Measurements from ENCODE around the gene HOXA13. TPM values are rescaled to one million over a fixed set of nuclear protein-coding genes. Genes with fewer than 3 reads are reported as not detected.

The HOXA13 gene
- total and polyA plus RNA-seq, 8 donors, result 29.0 TPM; not detected in 7

GRCh38 chr7:27154901-27155815 is 44.7 kb downstream of the HOXA13 start:
- Histone ChIP-seq H3K4me1 (peaks cover 13 to 72% (median 54%) of the 10 kb centered on the region in 4 donors), H3K9me3 (no peaks in the 10 kb centered on the region), H3K36me3 (no peaks in the 10 kb centered on the region), H3K27me3 (peaks cover 12 to 100% (median 96%) of the 10 kb centered on the region in 3 donors), H3K4me3 (peak overlapping the region; percentile 43 to 65 (median 54)), H3K27ac (peak overlapping the region in 3 of 5 donors; percentile 62 to 99 (median 86))
- peak in 1 of 2 donors; percentile 24 for DNase-seq
- no peak for TF ChIP-seq EP300 (IDR thresholded peaks at IDR 0.05)
- no peak for TF ChIP-seq POLR2AphosphoS5 (IDR thresholded peaks at IDR 0.05)
- TF ChIP-seq, protein P1, sequence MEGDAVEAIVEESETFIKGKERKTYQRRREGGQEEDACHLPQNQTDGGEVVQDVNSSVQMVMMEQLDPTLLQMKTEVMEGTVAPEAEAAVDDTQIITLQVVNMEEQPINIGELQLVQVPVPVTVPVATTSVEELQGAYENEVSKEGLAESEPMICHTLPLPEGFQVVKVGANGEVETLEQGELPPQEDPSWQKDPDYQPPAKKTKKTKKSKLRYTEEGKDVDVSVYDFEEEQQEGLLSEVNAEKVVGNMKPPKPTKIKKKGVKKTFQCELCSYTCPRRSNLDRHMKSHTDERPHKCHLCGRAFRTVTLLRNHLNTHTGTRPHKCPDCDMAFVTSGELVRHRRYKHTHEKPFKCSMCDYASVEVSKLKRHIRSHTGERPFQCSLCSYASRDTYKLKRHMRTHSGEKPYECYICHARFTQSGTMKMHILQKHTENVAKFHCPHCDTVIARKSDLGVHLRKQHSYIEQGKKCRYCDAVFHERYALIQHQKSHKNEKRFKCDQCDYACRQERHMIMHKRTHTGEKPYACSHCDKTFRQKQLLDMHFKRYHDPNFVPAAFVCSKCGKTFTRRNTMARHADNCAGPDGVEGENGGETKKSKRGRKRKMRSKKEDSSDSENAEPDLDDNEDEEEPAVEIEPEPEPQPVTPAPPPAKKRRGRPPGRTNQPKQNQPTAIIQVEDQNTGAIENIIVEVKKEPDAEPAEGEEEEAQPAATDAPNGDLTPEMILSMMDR (IDR thresholded peaks at IDR 0.05), result no peak
- TF ChIP-seq POLR2A (IDR thresholded peaks at IDR 0.05), result no peak
- intact Hi-C loops (cut with DNase I; ENCODE audit: low total_unique reads), result no loop called here
- 8 to 38% (median 18%) methylated on average over 33 to 48 of the region's 48 CpGs for WGBS, 5 donors

DNA sequence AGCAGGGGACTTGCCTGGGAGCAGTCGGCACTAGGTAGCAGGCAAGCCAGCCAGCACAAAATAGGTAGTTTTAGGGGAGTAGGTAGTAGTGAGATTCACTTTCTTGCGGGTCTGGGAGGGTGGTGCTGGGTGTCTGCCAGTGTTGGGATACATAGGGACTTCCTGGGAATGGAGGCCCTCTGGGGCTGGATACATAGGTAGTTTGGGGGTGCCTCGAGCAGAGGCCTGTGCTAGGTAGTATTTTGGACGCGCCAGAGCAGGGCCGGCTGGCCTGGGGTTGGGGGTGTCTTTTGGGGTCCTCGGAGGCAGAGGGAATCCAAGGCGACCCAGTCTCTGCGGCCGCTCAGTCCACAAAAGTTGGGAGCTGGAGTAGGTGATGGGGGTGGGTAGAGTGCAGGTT is 45.5 kb downstream of the HOXA13 start:
- 34 to 59% (median 50%) methylated on average over 9 to 10 of the region's 10 CpGs for WGBS, 5 donors
- no peaks in the 10 kb centered on the region for H3K36me3 ChIP-seq
- peak overlapping the region in 2 of 4 donors; percentile 57 to 65 for H3K4me3 ChIP-seq
- intact Hi-C loops (cut with DNase I; ENCODE audit: low total_unique reads), result no loop called here
- H3K4me1 ChIP-seq, result peaks cover 13 to 69% (median 51%) of the 10 kb centered on the region in 4 donors
- peak in 1 of 2 donors; percentile 13 for DNase-seq
- no peaks in the 10 kb centered on the region for H3K9me3 ChIP-seq
- no peak for TF ChIP-seq POLR2AphosphoS5 (IDR thresholded peaks at IDR 0.05)
- no peak for TF ChIP-seq EP300 (IDR thresholded peaks at IDR 0.05)
- TF ChIP-seq, protein P1 (IDR thresholded peaks at IDR 0.05), result no peak
- TF ChIP-seq POLR2A (IDR thresholded peaks at IDR 0.05), result no peak
- peaks cover 13 to 100% (median 92%) of the 10 kb centered on the region in 3 donors for H3K27me3 ChIP-seq
- peak overlapping the region in 2 of 5 donors; percentile 86 to 99 for H3K27ac ChIP-seq

DNA sequence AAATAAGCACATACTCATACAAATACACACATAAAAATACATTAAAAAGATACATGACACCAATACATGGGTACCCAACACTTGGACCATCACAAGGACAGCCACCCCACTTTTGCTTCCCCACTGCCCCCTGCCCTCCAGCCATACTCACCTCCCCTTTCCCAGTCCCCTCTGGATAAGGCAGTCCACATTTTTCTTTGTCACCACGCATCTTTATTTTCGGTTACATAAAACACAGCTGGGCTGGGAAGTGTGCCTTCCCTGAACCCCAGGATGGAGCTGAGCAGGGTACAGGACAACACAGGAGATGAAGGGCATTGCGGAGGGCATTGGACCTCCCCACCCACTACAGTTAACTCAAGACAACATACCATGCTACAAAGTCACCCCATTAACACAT is 46.4 kb downstream of the HOXA13 start:
- intact Hi-C loops (cut with DNase I; ENCODE audit: low total_unique reads), result no loop called here
- H3K27me3 ChIP-seq, result peaks cover 13 to 100% (median 93%) of the 10 kb centered on the region in 3 donors
- peak in 1 of 2 donors; percentile 9 for DNase-seq

More for the DNA sequence above, 46.4 kb downstream of the HOXA13 start:
- TF ChIP-seq POLR2A (IDR thresholded peaks at IDR 0.05), result no peak
- no peak for TF ChIP-seq POLR2AphosphoS5 (IDR thresholded peaks at IDR 0.05)
- no peak for TF ChIP-seq EP300 (IDR thresholded peaks at IDR 0.05)
- TF ChIP-seq, protein P1 (IDR thresholded peaks at IDR 0.05), result no peak
- peak overlapping the region in 3 of 5 donors; percentile 88 to 99 (median 93) for H3K27ac ChIP-seq
- WGBS, 5 donors, result 30 to 62% (median 46%) methylated on average over 3 of the region's 3 CpGs
- H3K4me3 ChIP-seq, result no peak overlapping the region
- no peaks in the 10 kb centered on the region for H3K36me3 ChIP-seq
- peaks cover 13 to 66% (median 54%) of the 10 kb centered on the region in 4 donors for H3K4me1 ChIP-seq
- H3K9me3 ChIP-seq, result no peaks in the 10 kb centered on the region

Data from stomach (tissue), 9 donors.